ENCODE data around the gene TMEM116.

- TF ChIP-seq, protein P1, sequence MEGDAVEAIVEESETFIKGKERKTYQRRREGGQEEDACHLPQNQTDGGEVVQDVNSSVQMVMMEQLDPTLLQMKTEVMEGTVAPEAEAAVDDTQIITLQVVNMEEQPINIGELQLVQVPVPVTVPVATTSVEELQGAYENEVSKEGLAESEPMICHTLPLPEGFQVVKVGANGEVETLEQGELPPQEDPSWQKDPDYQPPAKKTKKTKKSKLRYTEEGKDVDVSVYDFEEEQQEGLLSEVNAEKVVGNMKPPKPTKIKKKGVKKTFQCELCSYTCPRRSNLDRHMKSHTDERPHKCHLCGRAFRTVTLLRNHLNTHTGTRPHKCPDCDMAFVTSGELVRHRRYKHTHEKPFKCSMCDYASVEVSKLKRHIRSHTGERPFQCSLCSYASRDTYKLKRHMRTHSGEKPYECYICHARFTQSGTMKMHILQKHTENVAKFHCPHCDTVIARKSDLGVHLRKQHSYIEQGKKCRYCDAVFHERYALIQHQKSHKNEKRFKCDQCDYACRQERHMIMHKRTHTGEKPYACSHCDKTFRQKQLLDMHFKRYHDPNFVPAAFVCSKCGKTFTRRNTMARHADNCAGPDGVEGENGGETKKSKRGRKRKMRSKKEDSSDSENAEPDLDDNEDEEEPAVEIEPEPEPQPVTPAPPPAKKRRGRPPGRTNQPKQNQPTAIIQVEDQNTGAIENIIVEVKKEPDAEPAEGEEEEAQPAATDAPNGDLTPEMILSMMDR (conservative IDR thresholded peaks at IDR 0.05; ENCODE audit: low read length), result no peak
- no peak for TF ChIP-seq EZH2phosphoT487 (IDR thresholded peaks at IDR 0.05; ENCODE audit: borderline replicate concordance)
These were observed 3.0 kb upstream of the TMEM116 start for GRCh38 chr12:112015938-112016337.
